Activated T-cell treated with anti-CD3 and anti-CD28 coated beads, Interleukin-2, amount 50 U/mL, for 1 hour (primary cell): ENCODE measurements around the gene CALB2.
"Not testable (repeated sequence)": the region's sequence is repeated elsewhere in the genome, so short reads cannot be mapped to it uniquely, and the experiment has no call there.

Experiments used
- DNase-seq: peaks from one replicate; pipeline ENCODE4 v3.0.0-alpha.2; 2020

CALB2 gene

DNA sequence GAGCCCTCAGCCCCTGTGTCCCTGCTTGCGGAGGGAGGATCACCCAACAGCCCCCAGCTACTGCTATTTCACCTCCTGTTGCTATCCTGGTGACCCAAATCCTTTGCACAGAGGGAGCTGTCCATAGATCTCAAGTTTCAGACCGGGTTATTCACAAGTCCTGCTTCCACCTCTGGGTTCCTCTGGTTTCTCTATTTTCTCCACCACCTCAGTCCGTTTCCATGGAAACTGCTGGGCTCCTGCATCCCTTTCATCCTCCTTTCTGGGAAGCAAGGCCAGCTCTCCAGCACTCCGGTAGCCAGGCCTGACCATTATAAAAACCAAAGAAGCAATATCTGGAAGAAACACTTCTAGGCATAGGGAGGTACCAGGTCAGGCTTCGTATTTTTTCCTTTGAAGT is 4.8 kb upstream of the CALB2 start:
- no peak for DNase-seq

DNA sequence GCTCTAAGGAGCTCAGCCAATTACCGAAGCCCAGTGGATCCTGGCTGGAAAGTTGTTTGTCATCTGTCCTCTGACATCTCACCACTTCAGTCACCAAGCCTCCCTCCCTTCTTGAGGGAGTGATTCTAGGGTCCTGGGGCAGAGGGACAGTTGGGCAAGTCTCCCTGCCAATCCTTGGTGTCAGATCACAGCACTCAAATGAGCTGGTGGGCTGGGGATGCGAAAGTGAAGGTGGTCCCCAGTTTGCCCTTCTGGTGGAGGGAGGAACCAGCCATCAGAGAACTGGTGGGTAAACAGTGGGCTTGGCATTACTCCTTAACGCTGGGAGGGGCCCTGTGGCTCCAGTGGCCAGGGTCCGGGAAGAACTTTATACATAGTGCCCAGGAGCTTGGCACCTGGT is 4.4 kb upstream of the CALB2 start:
- no peak for DNase-seq

DNA sequence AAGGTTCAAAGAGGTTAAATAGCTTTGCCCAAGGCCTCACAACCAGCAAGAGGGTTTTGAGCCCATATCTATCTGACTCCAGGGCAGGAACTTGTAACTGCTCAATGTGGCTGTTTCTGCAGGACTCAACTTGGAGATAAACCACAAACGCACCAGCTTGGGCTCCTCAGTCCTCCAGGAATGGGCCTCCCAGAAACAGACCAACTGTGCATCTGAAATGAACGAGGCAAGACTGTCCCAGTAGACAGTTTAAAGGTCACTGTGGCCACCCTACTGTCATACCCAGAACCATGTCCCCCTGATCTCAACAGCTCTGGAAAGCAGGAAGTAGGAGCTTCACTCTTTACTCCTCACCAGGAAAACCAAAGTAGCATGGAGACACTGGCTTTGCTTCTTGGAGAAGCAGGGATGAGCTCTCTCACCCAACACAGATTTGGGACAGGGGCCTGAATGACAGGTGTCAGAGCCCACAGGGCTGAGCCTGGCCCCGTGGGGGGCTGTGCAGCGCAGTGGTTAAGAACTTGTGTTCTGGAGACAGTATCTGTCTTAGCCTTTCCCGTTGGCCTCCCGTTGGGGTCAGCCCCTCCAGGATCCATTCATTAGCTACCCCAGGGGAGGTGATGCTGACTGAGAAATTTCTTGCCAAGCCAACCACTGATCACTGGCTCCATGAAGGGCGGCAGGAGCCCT is 2.3 kb upstream of the CALB2 start:
- DNase-seq = no peak

DNA sequence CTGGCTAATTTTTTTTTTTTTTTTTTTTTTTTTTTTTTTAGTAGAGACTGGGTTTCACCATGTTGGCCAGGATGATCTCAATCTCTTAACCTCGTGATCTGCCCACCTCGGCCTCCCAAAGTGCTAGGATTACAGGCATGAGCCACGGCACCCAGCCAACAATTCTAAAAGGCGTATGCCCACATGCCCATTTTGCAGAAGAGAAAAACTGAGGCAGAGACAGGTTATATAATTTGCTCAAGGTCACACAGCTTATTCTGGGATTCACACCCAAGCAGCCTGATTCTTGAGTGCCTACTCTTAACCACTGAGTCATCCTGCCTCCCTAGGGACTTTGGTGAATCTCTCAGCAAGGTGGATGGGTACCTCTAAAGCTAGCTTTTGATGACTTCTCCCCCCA is 1.6 kb upstream of the CALB2 start:
- not testable (repeated sequence) for DNase-seq

GRCh38 chr16:71357681-71358080 is 842 bp upstream of the CALB2 start:
- no peak for DNase-seq

DNA sequence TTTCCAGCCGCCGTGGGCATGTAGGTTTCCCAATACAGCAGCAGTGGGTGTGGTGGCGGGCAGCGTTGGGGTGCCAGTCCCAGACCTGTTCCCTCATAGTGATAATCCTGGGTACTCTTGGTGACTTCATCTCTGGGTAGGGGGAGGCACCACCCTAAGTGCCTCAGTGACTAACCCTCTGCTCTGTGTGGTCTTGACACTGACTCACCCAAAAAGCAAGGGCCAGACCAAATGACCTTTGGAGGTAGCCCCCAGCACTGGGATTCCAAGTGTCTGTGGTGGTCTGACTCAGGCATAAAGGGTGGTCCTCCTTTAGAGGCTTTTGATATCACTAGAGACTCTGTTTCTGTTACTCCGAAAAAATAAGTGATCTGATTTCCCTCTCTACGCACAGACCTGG is 908 bp downstream of the CALB2 start:
- no peak for DNase-seq

DNA sequence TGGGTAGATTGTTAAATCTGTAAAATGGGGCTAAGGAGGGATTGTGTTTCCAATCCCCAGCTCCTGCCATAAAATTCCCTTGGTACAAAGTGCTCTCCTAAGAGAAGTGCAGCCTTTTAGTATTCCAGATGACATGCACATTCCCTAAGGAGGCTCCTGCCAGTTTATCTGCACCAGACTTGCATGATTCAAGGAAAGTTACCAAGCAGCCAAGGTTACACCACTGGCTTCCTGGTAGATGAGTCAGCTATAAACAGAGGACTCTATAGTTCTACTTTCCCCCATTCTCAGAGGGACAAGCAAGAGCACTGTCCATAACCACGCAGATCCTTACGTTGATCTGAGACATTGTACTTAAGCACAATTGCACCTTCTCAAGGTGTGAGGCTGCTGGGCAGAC is 1.9 kb downstream of the CALB2 start:
- DNase-seq = no peak

DNA sequence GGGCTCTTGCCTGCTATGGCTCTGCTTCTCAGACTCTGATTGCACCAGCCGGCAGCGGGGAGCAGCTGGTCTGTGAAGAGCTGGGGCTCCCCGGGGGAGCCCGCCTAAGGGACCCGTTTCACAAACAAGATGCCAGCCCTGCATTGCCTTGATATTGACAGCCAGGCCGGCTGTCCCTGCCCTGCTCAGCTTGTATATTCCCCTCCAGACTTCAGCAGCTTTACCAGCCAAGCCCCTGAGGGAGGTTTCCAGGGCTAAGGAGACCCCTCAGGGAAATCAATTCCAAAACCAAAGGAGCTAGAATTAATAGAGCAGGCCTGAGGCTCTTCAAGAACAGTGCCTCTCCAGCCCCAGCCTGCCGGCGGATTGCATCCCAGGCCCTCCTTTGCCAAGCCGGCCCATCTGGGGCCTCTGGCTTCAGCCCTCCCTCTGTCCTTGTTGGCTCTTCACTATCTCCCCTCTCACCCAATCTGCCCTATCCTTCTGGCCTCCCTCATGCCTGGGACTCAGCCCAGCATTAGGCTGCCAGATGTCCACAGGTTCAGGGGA is 5.7 kb downstream of the CALB2 start:
- no peak for DNase-seq

DNA sequence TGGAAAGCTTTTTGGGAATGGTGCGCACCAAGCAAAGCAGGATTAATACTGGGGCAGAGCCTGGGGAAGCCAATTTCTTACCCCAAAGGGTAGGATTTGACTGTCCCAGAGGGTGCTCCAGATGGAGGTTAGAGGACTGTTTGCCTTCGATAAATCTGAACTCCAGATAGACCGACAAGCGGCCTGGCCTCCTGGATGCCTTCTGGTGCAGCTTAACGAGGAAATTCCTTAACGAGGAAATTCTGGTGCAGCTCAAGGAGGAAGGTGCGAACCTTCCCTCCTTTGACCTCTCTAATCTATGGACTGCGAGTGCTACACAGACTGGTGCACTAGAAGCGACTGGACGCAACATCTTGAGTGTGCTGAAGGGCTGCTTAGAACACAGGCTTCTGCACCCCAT is 6.5 kb downstream of the CALB2 start:
- DNase-seq = no peak

DNA sequence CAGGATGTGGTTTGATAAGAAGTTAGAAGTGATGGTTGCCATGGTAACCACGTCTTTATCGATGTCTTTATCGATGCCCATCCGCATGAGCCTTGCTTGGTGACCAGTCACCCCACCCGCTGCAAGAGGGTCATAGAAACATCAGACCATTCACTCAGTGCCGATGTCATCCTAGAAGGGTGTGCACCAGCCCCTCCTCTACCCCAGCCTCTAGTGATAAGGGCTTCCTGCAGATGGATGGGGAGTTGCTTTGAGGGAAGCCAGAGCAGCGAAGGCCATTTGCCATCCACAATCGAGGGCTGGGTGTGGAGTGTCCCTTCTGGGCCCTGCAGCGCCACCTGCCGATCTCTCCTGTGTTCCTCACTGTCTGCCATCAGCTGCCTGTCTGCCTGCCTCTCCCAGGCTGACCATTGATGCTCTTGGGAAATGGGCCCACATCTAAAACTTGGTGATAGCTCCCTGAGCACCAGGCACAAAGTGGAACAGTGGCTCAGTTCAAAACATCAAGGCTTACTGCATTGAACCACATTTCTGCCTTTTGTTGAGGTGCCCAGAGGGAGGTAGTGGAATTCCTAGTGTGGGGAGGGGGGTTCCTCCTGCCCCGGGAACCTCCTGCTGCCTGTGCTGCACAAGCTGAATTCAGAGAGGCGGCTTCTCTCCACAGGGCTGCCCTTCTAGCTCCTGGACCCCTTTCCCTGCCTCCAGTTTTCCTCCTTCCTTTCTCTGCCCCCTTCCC is 8.9 kb downstream of the CALB2 start:
- no peak for DNase-seq

DNA sequence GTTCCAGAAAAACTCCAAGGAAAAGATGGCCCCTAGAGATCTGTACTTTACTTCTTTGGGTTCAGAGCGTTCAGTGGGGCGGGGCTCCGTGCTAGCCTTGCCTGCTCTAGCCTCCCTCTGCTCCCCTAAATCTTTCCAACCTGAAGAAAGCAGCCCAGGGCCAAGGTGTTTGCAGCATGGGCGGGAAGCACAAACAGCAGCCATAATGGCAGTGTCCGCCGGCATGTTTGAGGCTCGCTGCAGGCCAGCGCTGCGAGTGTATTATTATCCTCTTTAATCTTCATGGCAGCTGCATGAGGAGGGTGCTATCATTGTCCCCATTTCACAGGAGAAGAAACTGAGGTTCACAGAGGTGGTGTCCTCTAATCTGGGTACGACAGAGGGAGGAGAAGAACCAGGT is 10.4 kb downstream of the CALB2 start:
- DNase-seq = no peak

DNA sequence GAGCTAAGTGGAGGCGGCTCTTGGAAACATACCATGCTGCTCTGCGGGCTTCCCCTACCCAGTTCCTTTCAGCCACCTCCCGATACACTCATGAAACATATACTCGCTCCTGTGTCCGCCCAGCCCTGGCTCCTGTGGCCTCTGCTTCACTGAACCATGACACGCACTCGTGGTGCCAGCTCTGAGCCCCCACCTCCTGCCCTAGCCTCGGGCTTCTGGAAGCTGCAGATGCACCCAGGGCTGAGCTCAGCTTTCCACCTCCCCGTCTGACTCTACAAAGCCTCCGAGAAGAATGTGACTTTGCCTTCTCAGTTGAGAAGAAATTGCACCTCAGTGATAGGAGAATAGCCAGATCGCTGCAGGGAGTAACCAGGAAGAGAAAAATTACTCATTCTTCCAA is 11.0 kb downstream of the CALB2 start:
- DNase-seq = no peak

GRCh38 chr16:71371237-71371636 is 12.7 kb downstream of the CALB2 start:
- DNase-seq = no peak

DNA sequence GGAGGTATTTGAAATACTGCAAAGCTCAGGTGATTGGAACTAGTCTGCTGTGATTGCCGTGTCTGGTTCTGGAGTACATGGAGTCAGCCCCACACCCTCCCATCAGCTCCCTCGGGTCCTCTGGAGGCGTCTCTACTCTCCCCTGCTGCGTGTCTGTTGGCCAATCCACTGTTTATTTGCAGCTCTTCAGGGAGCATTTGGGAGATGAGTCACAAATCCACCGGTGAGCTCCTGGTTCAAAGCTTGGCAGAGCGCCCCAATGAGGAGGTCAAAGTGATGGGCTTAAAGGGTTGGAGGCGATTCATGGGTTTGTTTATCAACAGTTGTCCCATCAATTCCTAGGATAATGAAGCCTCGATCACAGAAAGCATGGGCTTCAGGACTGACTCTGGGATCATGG is 14.6 kb downstream of the CALB2 start:
- no peak for DNase-seq

DNA sequence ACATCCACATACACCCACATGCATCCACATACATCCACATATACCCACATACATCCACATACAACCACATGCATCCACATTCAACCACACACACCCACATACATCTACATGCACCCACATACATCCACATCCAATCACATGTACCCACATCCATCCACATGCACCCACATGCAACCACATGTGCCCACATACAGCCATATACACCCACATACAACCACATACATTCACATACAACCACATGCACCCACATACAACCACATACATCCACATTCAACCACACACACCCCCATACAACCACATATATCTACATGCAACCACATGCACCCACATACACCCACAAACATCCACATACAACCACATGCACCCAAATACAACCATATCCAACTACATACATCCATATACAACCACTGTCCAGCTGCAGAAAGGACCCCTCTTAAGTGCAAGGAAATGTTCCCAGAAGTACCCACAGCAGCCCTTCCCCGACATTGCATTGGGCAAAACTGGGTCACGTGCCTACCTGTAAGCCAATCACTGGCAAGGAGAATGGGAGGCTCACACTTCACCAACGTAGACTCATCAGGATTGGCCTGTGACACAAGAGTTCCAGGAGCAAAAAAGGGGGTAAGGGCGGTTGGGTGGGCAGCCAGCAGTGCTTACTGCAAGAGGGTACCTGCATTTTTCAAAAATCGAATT is 18.1 kb downstream of the CALB2 start:
- no peak for DNase-seq

DNA sequence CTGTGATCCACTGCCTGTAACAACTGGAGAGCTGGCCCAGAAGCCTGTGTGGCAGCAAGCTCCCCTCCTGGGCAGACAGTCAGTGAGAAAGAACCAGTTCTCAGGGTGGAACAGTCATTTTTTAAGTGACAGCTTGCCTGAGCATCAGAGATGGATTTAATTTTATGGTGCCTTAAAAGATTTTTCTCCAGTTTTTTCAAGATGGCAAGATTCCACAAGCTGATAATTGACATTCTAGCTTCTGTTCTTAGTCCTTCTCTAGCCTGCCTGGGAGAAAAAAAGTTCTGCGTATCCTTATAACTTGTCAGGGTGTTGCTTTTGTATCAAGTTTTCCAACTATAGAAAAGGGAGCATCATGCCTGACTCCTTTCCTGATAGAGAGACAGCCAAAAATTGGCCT is 21.2 kb downstream of the CALB2 start:
- DNase-seq = no peak

- DNase-seq = no peak
Measured at GRCh38 chr16:71380831-71381230, 22.3 kb downstream of the CALB2 start.

- no peak for DNase-seq
Measured at GRCh38 chr16:71383054-71383773, 24.7 kb downstream of the CALB2 start.

- DNase-seq = no peak
Measured at GRCh38 chr16:71384073-71384724, 25.7 kb downstream of the CALB2 start.

GRCh38 chr16:71387045-71387871 is 28.7 kb downstream of the CALB2 start:
- DNase-seq = no peak

GRCh38 chr16:71389330-71389729 is 30.8 kb downstream of the CALB2 start:
- DNase-seq = no peak

DNA sequence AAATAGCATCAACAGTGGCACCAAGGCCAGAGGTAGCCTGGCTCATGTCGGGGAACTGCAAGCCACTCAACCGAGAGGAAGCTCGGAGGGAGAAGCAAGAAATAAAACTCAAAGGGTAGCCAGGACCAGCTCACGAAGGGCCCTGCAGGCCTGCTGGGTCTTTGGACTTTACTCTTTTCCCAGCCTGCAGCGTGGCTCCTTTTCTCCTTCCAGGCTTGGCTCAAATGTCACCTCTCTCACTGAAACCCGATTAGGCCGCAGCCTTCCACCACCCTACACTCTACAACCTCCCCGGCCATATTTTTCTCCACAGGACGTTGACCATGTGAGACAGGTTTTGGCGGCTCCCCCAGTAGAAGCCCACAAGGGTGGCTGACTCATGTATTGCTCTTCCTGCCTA is 38.1 kb downstream of the CALB2 start:
- DNase-seq = no peak
